ENCODE results near the gene TCEAL5. TPM values are rescaled to one million over a fixed set of nuclear protein-coding genes. Genes with fewer than 3 reads are reported as not detected.
A peak's percentile ranks its signal among the peaks of the same experiment; 100 is the strongest.

TCEAL5 gene
- total and polyA plus RNA-seq, 2 of the 8 experiments (the other 6 are each of a cell fraction or from before 2014, with no cell fraction given), result 0.17 to 6.6 TPM

GRCh38 chrX:103254171-103254824, 22.3 kb downstream of the TCEAL5 start (continued):
- no peak for TF ChIP-seq SUZ12 (IDR thresholded peaks at IDR 0.05; ENCODE audit: low read length)
- TF ChIP-seq SP1 (IDR thresholded peaks at IDR 0.05; ENCODE audit: low read depth, low read length), result peak; percentile 34; the same call in 1 of the 2 replicates
- TF ChIP-seq SIX5 (IDR thresholded peaks at IDR 0.05; ENCODE audit: low read depth, low read length), result no peak
- no peak for TF ChIP-seq FOSL1 (IDR thresholded peaks at IDR 0.05; ENCODE audit: insufficient read depth, low read depth, low read length)
- TF ChIP-seq CBX8 (IDR thresholded peaks at IDR 0.05; ENCODE audit: borderline replicate concordance, low read depth, low read length), result no peak
- TF ChIP-seq GTF2F1 (IDR thresholded peaks at IDR 0.05; ENCODE audit: borderline replicate concordance, low read depth, low read length), result no peak
- TF ChIP-seq ASH2L (IDR thresholded peaks at IDR 0.05; ENCODE audit: low read length), result peak; percentile 27
- TF ChIP-seq BACH1 (IDR thresholded peaks at IDR 0.05; ENCODE audit: low read length), result no peak
- TF ChIP-seq BCL11A (IDR thresholded peaks at IDR 0.05; ENCODE audit: low read depth in 2 of 2, low read length in 2 of 2), result no peak
- TF ChIP-seq HDAC2 (IDR thresholded peaks at IDR 0.05; ENCODE audit: borderline replicate concordance in 1 of 2, low read depth in 2 of 2, low read length in 2 of 2), result no peak
- no peak for TF ChIP-seq SP4 (IDR thresholded peaks at IDR 0.05; ENCODE audit: low read length)
- TF ChIP-seq RBBP5 (IDR thresholded peaks at IDR 0.05; ENCODE audit: borderline replicate concordance, low read depth, low read length), result no peak
- TF ChIP-seq ZNF274 (IDR thresholded peaks at IDR 0.05; ENCODE audit: borderline replicate concordance, extremely low read depth, low read length), result no peak
- TF ChIP-seq SIRT6 (IDR thresholded peaks at IDR 0.05; ENCODE audit: low read length), result no peak
- TF ChIP-seq CREB1 (IDR thresholded peaks at IDR 0.05), result peak; percentile 22; the same call in 1 of the 2 replicates
- TF ChIP-seq NANOG (IDR thresholded peaks at IDR 0.05; ENCODE audit: insufficient read depth, low read depth, low read length, poor library complexity, severe bottlenecking), result no peak
- TF ChIP-seq TBP (IDR thresholded peaks at IDR 0.05; ENCODE audit: low read depth, low read length), result peak; percentile 62
- 0 out of 3 replicates have a peak, but pooled peaks of 1 of the 2 experiments have one; percentile 47 for TF ChIP-seq EP300 (IDR thresholded peaks at IDR 0.05; ENCODE audit: borderline replicate concordance in 1 of 2, low read depth in 2 of 2, low read length in 2 of 2)
- TF ChIP-seq USF2 (IDR thresholded peaks at IDR 0.05; ENCODE audit: low read length), result no peak
- 0 out of 2 replicates have a peak, but pooled peaks have one; percentile 34 for TF ChIP-seq CHD2 (IDR thresholded peaks at IDR 0.05; ENCODE audit: low read length)
- peak; percentile 78; the same call in 1 of the 2 replicates for TF ChIP-seq YY1 (IDR thresholded peaks at IDR 0.05; ENCODE audit: low read depth, low read length)
- TF ChIP-seq KDM4A (IDR thresholded peaks at IDR 0.05; ENCODE audit: low read depth, low read length, severe bottlenecking), result peak; percentile 26
- no peak for TF ChIP-seq RXRA (IDR thresholded peaks at IDR 0.05; ENCODE audit: insufficient read depth, low read depth, low read length)
- TF ChIP-seq GABPA (IDR thresholded peaks at IDR 0.05; ENCODE audit: borderline replicate concordance, insufficient read depth, low read length), result no peak
